Measurements from ENCODE around the gene DDX43.
"Not testable (repeated sequence)": the region's sequence is repeated elsewhere in the genome, so short reads cannot be mapped to it uniquely, and the experiment has no call there.

The DDX43 gene

GRCh38 chr6:73451223-73452106 lies 56.8 kb downstream of the DDX43 start:
- Histone ChIP-seq H3K27me3 (no peaks in the 10 kb centered on the region), H3K36me3 (peaks cover 14% of the 10 kb centered on the region), H3K4me3 (ENCODE audit: low read depth in 1 of 2, low read length in 1 of 2) (peak overlapping the region; percentile 67 to 93), H3K27ac (peak overlapping the region; percentile 87), H3K9me3 (no peaks in the 10 kb centered on the region), H3K4me1 (ENCODE audit: control insufficient read depth in 1 of 2, insufficient read depth in 1 of 2, low read depth in 1 of 2, low read length in 1 of 2) (peaks cover 56 to 62% of the 10 kb centered on the region in 2 experiments)
- no peak for TF ChIP-seq CTCF (IDR thresholded peaks at IDR 0.05)

- Histone ChIP-seq H3K4me3 (ENCODE audit: low read depth in 1 of 2, low read length in 1 of 2) (peak within 1 kb of the TSS; percentile 67 to 93), H3K9me3 (no peaks in the 10 kb centered on the region), H3K27me3 (no peaks in the 10 kb centered on the region), H3K4me1 (ENCODE audit: control insufficient read depth in 1 of 2, insufficient read depth in 1 of 2, low read depth in 1 of 2, low read length in 1 of 2) (peaks cover 63 to 68% of the 10 kb centered on the region in 2 experiments), H3K36me3 (peaks cover 11% of the 10 kb centered on the region), H3K27ac (peak within 1 kb of the TSS; percentile 87)
- peak; percentile 8 for TF ChIP-seq CTCF (IDR thresholded peaks at IDR 0.05)
These were observed 57.5 kb downstream of the DDX43 start, which contains the start of gene CGAS for GRCh38 chr6:73452107-73452461. Gene CGAS (minus strand): TSS chr6:73452297. CDS start chr6:73452181, 116 bp downstream.

GRCh38 chr6:73455865-73456629 lies 61.4 kb downstream of the DDX43 start:
- no peaks in the 10 kb centered on the region for H3K9me3 ChIP-seq
- TF ChIP-seq CTCF (IDR thresholded peaks at IDR 0.05): no peak
- peak overlapping the region; percentile 84 for H3K27ac ChIP-seq
- H3K4me1 ChIP-seq (ENCODE audit: control insufficient read depth in 1 of 2, insufficient read depth in 1 of 2, low read depth in 1 of 2, low read length in 1 of 2): peaks cover 48 to 56% of the 10 kb centered on the region in 2 experiments
- no peaks in the 10 kb centered on the region for H3K27me3 ChIP-seq
- no peaks in the 10 kb centered on the region for H3K36me3 ChIP-seq
- peak overlapping the region; percentile 6 to 42 for H3K4me3 ChIP-seq (ENCODE audit: low read depth in 1 of 2, low read length in 1 of 2)

GRCh38 chr6:73459474-73459873 lies 64.8 kb downstream of the DDX43 start:
- H3K27ac ChIP-seq; H3K9me3 ChIP-seq; H3K27me3 ChIP-seq; H3K4me3 ChIP-seq (ENCODE audit: low read depth in 1 of 2, low read length in 1 of 2); H3K36me3 ChIP-seq: not testable (repeated sequence)
- H3K4me1 ChIP-seq (ENCODE audit: control insufficient read depth in 1 of 2, insufficient read depth in 1 of 2, low read depth in 1 of 2, low read length in 1 of 2): peaks cover 47 to 52% of the 10 kb centered on the region in 2 experiments

- TF ChIP-seq CTCF (IDR thresholded peaks at IDR 0.05): no peak
- Histone ChIP-seq H3K36me3 (no peaks in the 10 kb centered on the region), H3K4me1 (ENCODE audit: control insufficient read depth in 1 of 2, insufficient read depth in 1 of 2, low read depth in 1 of 2, low read length in 1 of 2) (peaks cover 41 to 46% of the 10 kb centered on the region in 2 experiments), H3K27ac (no peak overlapping the region), H3K9me3 (no peaks in the 10 kb centered on the region), H3K4me3 (ENCODE audit: low read depth in 1 of 2, low read length in 1 of 2) (no peak overlapping the region), H3K27me3 (no peaks in the 10 kb centered on the region)
These were observed 65.4 kb downstream of the DDX43 start for GRCh38 chr6:73460056-73460455.

Data from neutrophil (primary cell).